ENCODE measurements around the gene PIK3IP1. TPM values are rescaled to one million over a fixed set of nuclear protein-coding genes. Genes with fewer than 3 reads are reported as not detected.
"Not testable (repeated sequence)": the region's sequence is repeated elsewhere in the genome, so short reads cannot be mapped to it uniquely, and the experiment has no call there.

Gene PIK3IP1
- polyA plus RNA-seq, 1 experiment: 11.8 TPM

GRCh38 chr22:31327806-31328543, 35.7 kb upstream of the PIK3IP1 start:
- Histone ChIP-seq H3K36me3 (ENCODE audit: control insufficient read depth, insufficient read depth, low read length) (peaks cover 20% of the 10 kb centered on the region), H3K27me3 (ENCODE audit: control insufficient read depth, insufficient read depth, low read length) (no peaks in the 10 kb centered on the region), H3K4me3 (ENCODE audit: low read depth, low read length) (no peak overlapping the region)
- POLR2A ChIA-PET: no interaction called here
- TF ChIP-seq CTCF (IDR thresholded peaks at IDR 0.05; ENCODE audit: insufficient read depth, low read depth, low read length): no peak
- CTCF ChIA-PET: interaction anchor here (1.3 to 3.2 kb wide), 2 partner anchors 10 to 14 kb away, joined by 3 to 13 read pairs; no protein-coding TSS in a partner anchor
- DNase-seq (ENCODE audit: low read depth): no peak

- no peak overlapping the region for H3K4me3 ChIP-seq (ENCODE audit: low read depth, low read length)
- CTCF ChIA-PET: interaction anchor here (1.0 to 3.2 kb wide), 4 partner anchors 11 to 57 kb away, joined by 3 to 13 read pairs (median 4); no protein-coding TSS in a partner anchor
- TF ChIP-seq CTCF (IDR thresholded peaks at IDR 0.05; ENCODE audit: insufficient read depth, low read depth, low read length): no peak
- peaks cover 16% of the 10 kb centered on the region for H3K36me3 ChIP-seq (ENCODE audit: control insufficient read depth, insufficient read depth, low read length)
- no peaks in the 10 kb centered on the region for H3K27me3 ChIP-seq (ENCODE audit: control insufficient read depth, insufficient read depth, low read length)
- POLR2A ChIA-PET: no interaction called here
- DNase-seq (ENCODE audit: low read depth): no peak
Measured at GRCh38 chr22:31326877-31327276, 34.6 kb upstream of the PIK3IP1 start.

GRCh38 chr22:31323578-31324550, 31.6 kb upstream of the PIK3IP1 start:
- H3K36me3 ChIP-seq (ENCODE audit: control insufficient read depth, insufficient read depth, low read length): peaks cover 14% of the 10 kb centered on the region
- POLR2A ChIA-PET: no interaction called here
- no peak overlapping the region for H3K4me3 ChIP-seq (ENCODE audit: low read depth, low read length)
- TF ChIP-seq CTCF (IDR thresholded peaks at IDR 0.05; ENCODE audit: insufficient read depth, low read depth, low read length): no peak
- CTCF ChIA-PET: interaction anchor here (0.6 to 4.0 kb wide), 7 partner anchors 10 to 116 kb away, joined by 3 to 33 read pairs (median 3); no protein-coding TSS in a partner anchor
- no peak for DNase-seq (ENCODE audit: low read depth)
- no peaks in the 10 kb centered on the region for H3K27me3 ChIP-seq (ENCODE audit: control insufficient read depth, insufficient read depth, low read length)

- H3K27me3 ChIP-seq (ENCODE audit: control insufficient read depth, insufficient read depth, low read length): no peaks in the 10 kb centered on the region
- no peak for TF ChIP-seq CTCF (IDR thresholded peaks at IDR 0.05; ENCODE audit: insufficient read depth, low read depth, low read length)
- peaks cover 3% of the 10 kb centered on the region for H3K36me3 ChIP-seq (ENCODE audit: control insufficient read depth, insufficient read depth, low read length)
- CTCF ChIA-PET: interaction anchor here (0.9 to 4.0 kb wide), 4 partner anchors 7 to 19 kb away, joined by 3 to 33 read pairs (median 5); no protein-coding TSS in a partner anchor
- POLR2A ChIA-PET: no interaction called here
- no peak for DNase-seq (ENCODE audit: low read depth)
- H3K4me3 ChIP-seq (ENCODE audit: low read depth, low read length): no peak overlapping the region
Measured at GRCh38 chr22:31321421-31321820, 29.1 kb upstream of the PIK3IP1 start.

- CTCF ChIA-PET: interaction anchor here (0.7 to 8.0 kb wide), 14 partner anchors 8 to 103 kb away, joined by 3 to 143 read pairs (median 6); partner anchors contain the start of genes LIMK2 and PIK3IP1
- H3K36me3 ChIP-seq (ENCODE audit: control insufficient read depth, insufficient read depth, low read length); H3K4me3 ChIP-seq (ENCODE audit: low read depth, low read length); H3K27me3 ChIP-seq (ENCODE audit: control insufficient read depth, insufficient read depth, low read length); DNase-seq (ENCODE audit: low read depth); POLR2A ChIA-PET: not testable (repeated sequence)
Measured at GRCh38 chr22:31314220-31314619, 21.9 kb upstream of the PIK3IP1 start.

Measured in BJ (cell line).